Measurements from ENCODE around the gene PRAMEF33.
"Not testable (repeated sequence)": the region's sequence is repeated elsewhere in the genome, so short reads cannot be mapped to it uniquely, and the experiment has no call there.

PRAMEF33 gene

GRCh38 chr1:13298699-13299098, 4.6 kb upstream of the PRAMEF33 start:
- not testable (repeated sequence) for H3K4me2 ChIP-seq (ENCODE audit: low read length, poor library complexity, severe bottlenecking); H2AK5ac ChIP-seq (ENCODE audit: low read length, severe bottlenecking); DNase-seq; H3K14ac ChIP-seq (ENCODE audit: low read length in 2 of 2); H2AFZ ChIP-seq (ENCODE audit: low read depth, low read length); H3K79me1 ChIP-seq (replicated peaks; ENCODE audit: low read length, poor library complexity, severe bottlenecking); H3K9ac ChIP-seq (ENCODE audit: low read length); H3K9me3 ChIP-seq (ENCODE audit: control insufficient read depth, low read length); H3K4ac ChIP-seq (ENCODE audit: low read depth in 1 of 2, low read length in 2 of 2); H3K4me1 ChIP-seq (ENCODE audit: control insufficient read depth, insufficient read depth, low read depth, low read length); H3K18ac ChIP-seq (ENCODE audit: low read depth in 1 of 2, low read length in 2 of 2); H3K27ac ChIP-seq (ENCODE audit: low read length, poor library complexity, severe bottlenecking); H2BK12ac ChIP-seq (ENCODE audit: low read length in 2 of 2); H2BK120ac ChIP-seq (ENCODE audit: low read depth, low read length); H3K27me3 ChIP-seq (ENCODE audit: control insufficient read depth in 1 of 2, insufficient read depth in 1 of 2, low read length in 2 of 2); H2BK5ac ChIP-seq (ENCODE audit: low read depth, low read length, poor library complexity, severe bottlenecking); H3K36me3 ChIP-seq (ENCODE audit: control insufficient read depth in 1 of 2, insufficient read depth in 2 of 2, low read depth in 1 of 2, low read length in 2 of 2); H3K4me3 ChIP-seq (ENCODE audit: insufficient read depth in 1 of 2, low read depth in 1 of 2, low read length in 2 of 2); H2BK15ac ChIP-seq (ENCODE audit: low read depth, poor library complexity, severe bottlenecking); H4K8ac ChIP-seq (ENCODE audit: low read length); H4K91ac ChIP-seq (ENCODE audit: low read length); H3K23ac ChIP-seq (ENCODE audit: low read length in 2 of 2)
- 80% methylated on average over 3 of the region's 27 CpGs for WGBS

GRCh38 chr1:13302197-13302596, 1.1 kb upstream of the PRAMEF33 start:
- not testable (repeated sequence) for H3K9ac ChIP-seq (ENCODE audit: low read length); H3K4me2 ChIP-seq (ENCODE audit: low read length, poor library complexity, severe bottlenecking); H4K91ac ChIP-seq (ENCODE audit: low read length)

GRCh38 chr1:13315281-13315680, 11.9 kb downstream of the PRAMEF33 start, which contains the start of gene PRAMEF15:
PRAMEF15 (plus strand) TSS chr1:13315581; CDS start chr1:13318408, 2,827 bp downstream.
- H4K8ac ChIP-seq (ENCODE audit: low read length); H2AK5ac ChIP-seq (ENCODE audit: low read length, severe bottlenecking); H2AFZ ChIP-seq (ENCODE audit: low read depth, low read length); H3K9me3 ChIP-seq (ENCODE audit: control insufficient read depth, low read length); H3K18ac ChIP-seq (ENCODE audit: low read depth in 1 of 2, low read length in 2 of 2); H3K4me1 ChIP-seq (ENCODE audit: control insufficient read depth, insufficient read depth, low read depth, low read length); H2BK120ac ChIP-seq (ENCODE audit: low read depth, low read length); H3K36me3 ChIP-seq (ENCODE audit: control insufficient read depth in 1 of 2, insufficient read depth in 2 of 2, low read depth in 1 of 2, low read length in 2 of 2); H3K4ac ChIP-seq (ENCODE audit: low read depth in 1 of 2, low read length in 2 of 2); H2BK12ac ChIP-seq (ENCODE audit: low read length in 2 of 2); H4K91ac ChIP-seq (ENCODE audit: low read length); H3K4me2 ChIP-seq (ENCODE audit: low read length, poor library complexity, severe bottlenecking); H3K79me1 ChIP-seq (replicated peaks; ENCODE audit: low read length, poor library complexity, severe bottlenecking); H2BK5ac ChIP-seq (ENCODE audit: low read depth, low read length, poor library complexity, severe bottlenecking); DNase-seq; H3K23ac ChIP-seq (ENCODE audit: low read length in 2 of 2); H3K4me3 ChIP-seq (ENCODE audit: insufficient read depth in 1 of 2, low read depth in 1 of 2, low read length in 2 of 2); H3K27ac ChIP-seq (ENCODE audit: low read length, poor library complexity, severe bottlenecking); H3K14ac ChIP-seq (ENCODE audit: low read length in 2 of 2); H3K27me3 ChIP-seq (ENCODE audit: control insufficient read depth in 1 of 2, insufficient read depth in 1 of 2, low read length in 2 of 2); H2BK15ac ChIP-seq (ENCODE audit: low read depth, poor library complexity, severe bottlenecking); H3K9ac ChIP-seq (ENCODE audit: low read length): not testable (repeated sequence)
- WGBS: no CpG with 5 or more reads among the region's 4 CpGs

More at GRCh38 chr1:13302197-13302596, 1.1 kb upstream of the PRAMEF33 start:
- not testable (repeated sequence) for H2AFZ ChIP-seq (ENCODE audit: low read depth, low read length); H3K4me1 ChIP-seq (ENCODE audit: control insufficient read depth, insufficient read depth, low read depth, low read length); H2AK5ac ChIP-seq (ENCODE audit: low read length, severe bottlenecking); DNase-seq; H2BK12ac ChIP-seq (ENCODE audit: low read length in 2 of 2); H2BK5ac ChIP-seq (ENCODE audit: low read depth, low read length, poor library complexity, severe bottlenecking); H3K14ac ChIP-seq (ENCODE audit: low read length in 2 of 2); H3K79me1 ChIP-seq (replicated peaks; ENCODE audit: low read length, poor library complexity, severe bottlenecking); H3K36me3 ChIP-seq (ENCODE audit: control insufficient read depth in 1 of 2, insufficient read depth in 2 of 2, low read depth in 1 of 2, low read length in 2 of 2); H4K8ac ChIP-seq (ENCODE audit: low read length); H2BK15ac ChIP-seq (ENCODE audit: low read depth, poor library complexity, severe bottlenecking); H3K27me3 ChIP-seq (ENCODE audit: control insufficient read depth in 1 of 2, insufficient read depth in 1 of 2, low read length in 2 of 2); H3K23ac ChIP-seq (ENCODE audit: low read length in 2 of 2); H3K4ac ChIP-seq (ENCODE audit: low read depth in 1 of 2, low read length in 2 of 2); H3K4me3 ChIP-seq (ENCODE audit: insufficient read depth in 1 of 2, low read depth in 1 of 2, low read length in 2 of 2); H3K27ac ChIP-seq (ENCODE audit: low read length, poor library complexity, severe bottlenecking); H3K18ac ChIP-seq (ENCODE audit: low read depth in 1 of 2, low read length in 2 of 2); H2BK120ac ChIP-seq (ENCODE audit: low read depth, low read length); H3K9me3 ChIP-seq (ENCODE audit: control insufficient read depth, low read length)

GRCh38 chr1:13342496-13342895, 39.2 kb downstream of the PRAMEF33 start:
- not testable (repeated sequence) for H3K4me3 ChIP-seq (ENCODE audit: insufficient read depth in 1 of 2, low read depth in 1 of 2, low read length in 2 of 2); H3K27me3 ChIP-seq (ENCODE audit: control insufficient read depth in 1 of 2, insufficient read depth in 1 of 2, low read length in 2 of 2); H3K4me2 ChIP-seq (ENCODE audit: low read length, poor library complexity, severe bottlenecking); H2AK5ac ChIP-seq (ENCODE audit: low read length, severe bottlenecking); H4K8ac ChIP-seq (ENCODE audit: low read length); H3K4ac ChIP-seq (ENCODE audit: low read depth in 1 of 2, low read length in 2 of 2); H3K4me1 ChIP-seq (ENCODE audit: control insufficient read depth, insufficient read depth, low read depth, low read length); H3K9me3 ChIP-seq (ENCODE audit: control insufficient read depth, low read length); H2BK5ac ChIP-seq (ENCODE audit: low read depth, low read length, poor library complexity, severe bottlenecking); H2BK120ac ChIP-seq (ENCODE audit: low read depth, low read length); H3K27ac ChIP-seq (ENCODE audit: low read length, poor library complexity, severe bottlenecking); H3K36me3 ChIP-seq (ENCODE audit: control insufficient read depth in 1 of 2, insufficient read depth in 2 of 2, low read depth in 1 of 2, low read length in 2 of 2); H2AFZ ChIP-seq (ENCODE audit: low read depth, low read length); H3K79me1 ChIP-seq (replicated peaks; ENCODE audit: low read length, poor library complexity, severe bottlenecking); H3K18ac ChIP-seq (ENCODE audit: low read depth in 1 of 2, low read length in 2 of 2); H2BK12ac ChIP-seq (ENCODE audit: low read length in 2 of 2); H3K14ac ChIP-seq (ENCODE audit: low read length in 2 of 2); H4K91ac ChIP-seq (ENCODE audit: low read length); H2BK15ac ChIP-seq (ENCODE audit: low read depth, poor library complexity, severe bottlenecking); H3K9ac ChIP-seq (ENCODE audit: low read length); H3K23ac ChIP-seq (ENCODE audit: low read length in 2 of 2); DNase-seq
- 82% methylated on average over 7 of the region's 8 CpGs for WGBS
